ENCODE data around the gene SLC4A3.

SLC4A3 gene, protein sequence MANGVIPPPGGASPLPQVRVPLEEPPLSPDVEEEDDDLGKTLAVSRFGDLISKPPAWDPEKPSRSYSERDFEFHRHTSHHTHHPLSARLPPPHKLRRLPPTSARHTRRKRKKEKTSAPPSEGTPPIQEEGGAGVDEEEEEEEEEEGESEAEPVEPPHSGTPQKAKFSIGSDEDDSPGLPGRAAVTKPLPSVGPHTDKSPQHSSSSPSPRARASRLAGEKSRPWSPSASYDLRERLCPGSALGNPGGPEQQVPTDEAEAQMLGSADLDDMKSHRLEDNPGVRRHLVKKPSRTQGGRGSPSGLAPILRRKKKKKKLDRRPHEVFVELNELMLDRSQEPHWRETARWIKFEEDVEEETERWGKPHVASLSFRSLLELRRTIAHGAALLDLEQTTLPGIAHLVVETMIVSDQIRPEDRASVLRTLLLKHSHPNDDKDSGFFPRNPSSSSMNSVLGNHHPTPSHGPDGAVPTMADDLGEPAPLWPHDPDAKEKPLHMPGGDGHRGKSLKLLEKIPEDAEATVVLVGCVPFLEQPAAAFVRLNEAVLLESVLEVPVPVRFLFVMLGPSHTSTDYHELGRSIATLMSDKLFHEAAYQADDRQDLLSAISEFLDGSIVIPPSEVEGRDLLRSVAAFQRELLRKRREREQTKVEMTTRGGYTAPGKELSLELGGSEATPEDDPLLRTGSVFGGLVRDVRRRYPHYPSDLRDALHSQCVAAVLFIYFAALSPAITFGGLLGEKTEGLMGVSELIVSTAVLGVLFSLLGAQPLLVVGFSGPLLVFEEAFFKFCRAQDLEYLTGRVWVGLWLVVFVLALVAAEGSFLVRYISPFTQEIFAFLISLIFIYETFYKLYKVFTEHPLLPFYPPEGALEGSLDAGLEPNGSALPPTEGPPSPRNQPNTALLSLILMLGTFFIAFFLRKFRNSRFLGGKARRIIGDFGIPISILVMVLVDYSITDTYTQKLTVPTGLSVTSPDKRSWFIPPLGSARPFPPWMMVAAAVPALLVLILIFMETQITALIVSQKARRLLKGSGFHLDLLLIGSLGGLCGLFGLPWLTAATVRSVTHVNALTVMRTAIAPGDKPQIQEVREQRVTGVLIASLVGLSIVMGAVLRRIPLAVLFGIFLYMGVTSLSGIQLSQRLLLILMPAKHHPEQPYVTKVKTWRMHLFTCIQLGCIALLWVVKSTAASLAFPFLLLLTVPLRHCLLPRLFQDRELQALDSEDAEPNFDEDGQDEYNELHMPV

GRCh38 chr2:219627103-219628100 is at the start of gene SLC4A3:
SLC4A3 (plus strand) TSS chr2:219627630; CDS start chr2:219627993, 363 bp downstream.
- H3K9me3 ChIP-seq (ENCODE audit: control insufficient read depth in 1 of 2, low read length in 2 of 2): no peaks in the 10 kb centered on the region

DNA sequence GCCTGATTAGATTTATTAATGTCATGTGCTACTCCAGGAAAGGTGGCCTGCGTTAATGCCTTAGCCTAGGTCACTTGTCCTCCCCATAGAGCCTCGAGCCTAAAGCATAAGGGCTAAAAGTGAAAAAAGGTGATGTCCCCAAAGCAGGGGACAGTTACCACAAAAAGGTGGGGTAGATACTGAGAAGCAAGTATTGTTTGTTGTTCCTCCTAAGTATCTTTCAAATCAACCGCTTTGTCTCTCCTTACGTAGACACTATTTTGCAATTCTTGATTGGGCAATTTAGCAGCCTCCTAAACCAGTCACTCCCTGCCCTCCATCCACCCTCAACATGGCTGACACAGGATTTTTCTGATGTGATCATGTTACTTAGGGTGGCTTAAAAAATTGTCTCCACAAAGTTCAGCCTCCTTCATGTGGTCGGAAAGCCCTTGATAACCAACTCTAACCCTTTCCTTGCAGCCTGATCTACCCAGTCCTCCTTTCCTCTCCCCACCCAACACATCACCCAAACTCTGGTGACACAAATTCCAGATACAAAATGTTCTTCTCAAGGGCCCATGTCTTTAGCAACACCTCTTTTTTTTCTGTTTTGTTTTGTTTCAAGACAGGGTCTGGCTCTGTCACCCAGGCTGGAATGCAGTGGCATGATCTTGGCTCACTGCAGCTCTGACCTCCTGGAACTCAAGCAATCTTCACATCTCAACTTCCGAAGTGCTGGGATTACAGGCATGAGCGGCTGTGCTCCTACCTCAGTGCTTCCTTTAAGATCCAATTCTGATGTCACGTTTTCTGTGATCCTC is 48.4 kb upstream of the SLC4A3 start:
- H3K9me3 ChIP-seq (ENCODE audit: control insufficient read depth in 1 of 2, low read length in 2 of 2): no peaks in the 10 kb centered on the region
- H3K36me3 ChIP-seq (ENCODE audit: control insufficient read depth in 1 of 2, insufficient read depth in 2 of 2, low read length in 2 of 2): no peaks in the 10 kb centered on the region
- no peaks in the 10 kb centered on the region for H3K4me1 ChIP-seq (ENCODE audit: control insufficient read depth in 1 of 2, insufficient read depth in 2 of 2, low read length in 2 of 2)
- no peak overlapping the region for H3K27ac ChIP-seq (ENCODE audit: low read depth, low read length)
- H3K9ac ChIP-seq (ENCODE audit: low read depth in 1 of 2, low read length in 2 of 2): no peak overlapping the region
- H3K27me3 ChIP-seq (ENCODE audit: control insufficient read depth in 1 of 2, insufficient read depth in 2 of 2, low read length in 2 of 2): peaks cover 13 to 21% of the 10 kb centered on the region in 2 donors
- no peak overlapping the region for H3K4me3 ChIP-seq (ENCODE audit: low read depth in 1 of 2, low read length in 2 of 2)

More at GRCh38 chr2:219627103-219628100, at the start of gene SLC4A3:
- H3K9ac ChIP-seq (ENCODE audit: low read depth in 1 of 2, low read length in 2 of 2): no peak within 1 kb of the TSS
- no peak within 1 kb of the TSS for H3K27ac ChIP-seq (ENCODE audit: low read depth, low read length)
- no peaks in the 10 kb centered on the region for H3K36me3 ChIP-seq (ENCODE audit: control insufficient read depth in 1 of 2, insufficient read depth in 2 of 2, low read length in 2 of 2)
- no peaks in the 10 kb centered on the region for H3K4me1 ChIP-seq (ENCODE audit: control insufficient read depth in 1 of 2, insufficient read depth in 2 of 2, low read length in 2 of 2)
- H3K4me3 ChIP-seq (ENCODE audit: low read depth in 1 of 2, low read length in 2 of 2): peak within 1 kb of the TSS; percentile 15 to 16
- peaks cover 7 to 18% of the 10 kb centered on the region in 2 donors for H3K27me3 ChIP-seq (ENCODE audit: control insufficient read depth in 1 of 2, insufficient read depth in 2 of 2, low read length in 2 of 2)

DNA sequence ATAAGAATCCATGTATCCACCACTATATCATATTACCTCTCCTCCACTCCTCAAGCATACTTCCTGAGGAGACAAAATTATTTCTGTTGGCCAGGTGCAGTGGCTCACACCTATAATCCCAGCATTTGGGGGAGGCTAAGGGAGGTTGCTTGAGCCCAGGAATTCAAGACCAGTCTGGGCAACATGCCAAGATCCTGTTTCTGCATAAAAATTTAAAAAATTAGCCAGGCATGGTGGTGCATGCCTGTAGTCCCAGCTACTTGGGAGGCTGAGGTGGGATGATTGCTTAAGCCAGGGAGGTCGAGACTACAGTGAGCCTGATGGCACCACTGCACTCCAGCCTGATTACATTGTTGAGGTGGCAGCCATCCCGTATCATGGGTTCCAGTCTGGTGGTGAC is 46.1 kb upstream of the SLC4A3 start:
- H3K36me3 ChIP-seq (ENCODE audit: control insufficient read depth in 1 of 2, insufficient read depth in 2 of 2, low read length in 2 of 2): no peaks in the 10 kb centered on the region

DNA sequence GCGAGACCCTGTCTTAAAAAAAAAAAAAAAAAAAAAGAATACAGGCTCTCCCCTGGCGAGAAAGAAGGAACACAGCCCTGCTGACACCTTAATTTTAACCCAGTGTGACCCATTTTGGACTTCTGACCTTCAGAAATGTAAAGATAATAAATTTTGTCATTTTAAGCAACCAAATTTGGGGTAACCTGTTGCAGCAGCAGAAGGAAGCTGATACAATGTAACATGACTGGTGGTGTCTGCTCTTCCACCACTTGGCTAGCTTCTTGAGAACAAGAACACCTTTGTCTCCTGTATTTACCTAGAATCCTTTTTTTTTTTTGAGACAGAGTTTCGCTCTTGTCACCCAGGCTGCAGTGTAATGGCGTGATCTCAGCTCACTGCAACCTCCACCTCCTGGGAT is 36.3 kb upstream of the SLC4A3 start:
- Histone ChIP-seq H3K9me3 (ENCODE audit: control insufficient read depth in 1 of 2, low read length in 2 of 2) (no peaks in the 10 kb centered on the region), H3K36me3 (ENCODE audit: control insufficient read depth in 1 of 2, insufficient read depth in 2 of 2, low read length in 2 of 2) (no peaks in the 10 kb centered on the region), H3K27ac (ENCODE audit: low read depth, low read length) (no peak overlapping the region), H3K27me3 (ENCODE audit: control insufficient read depth in 1 of 2, insufficient read depth in 2 of 2, low read length in 2 of 2) (no peaks in the 10 kb centered on the region), H3K9ac (ENCODE audit: low read depth in 1 of 2, low read length in 2 of 2) (no peak overlapping the region), H3K4me1 (ENCODE audit: control insufficient read depth in 1 of 2, insufficient read depth in 2 of 2, low read length in 2 of 2) (no peaks in the 10 kb centered on the region), H3K4me3 (ENCODE audit: low read depth in 1 of 2, low read length in 2 of 2) (no peak overlapping the region)

More for the DNA sequence above, 46.1 kb upstream of the SLC4A3 start:
- no peak overlapping the region for H3K27ac ChIP-seq (ENCODE audit: low read depth, low read length)
- no peaks in the 10 kb centered on the region for H3K9me3 ChIP-seq (ENCODE audit: control insufficient read depth in 1 of 2, low read length in 2 of 2)
- no peak overlapping the region for H3K9ac ChIP-seq (ENCODE audit: low read depth in 1 of 2, low read length in 2 of 2)
- H3K27me3 ChIP-seq (ENCODE audit: control insufficient read depth in 1 of 2, insufficient read depth in 2 of 2, low read length in 2 of 2): peaks cover 7 to 13% of the 10 kb centered on the region in 2 donors
- H3K4me3 ChIP-seq (ENCODE audit: low read depth in 1 of 2, low read length in 2 of 2): no peak overlapping the region
- no peaks in the 10 kb centered on the region for H3K4me1 ChIP-seq (ENCODE audit: control insufficient read depth in 1 of 2, insufficient read depth in 2 of 2, low read length in 2 of 2)

DNA sequence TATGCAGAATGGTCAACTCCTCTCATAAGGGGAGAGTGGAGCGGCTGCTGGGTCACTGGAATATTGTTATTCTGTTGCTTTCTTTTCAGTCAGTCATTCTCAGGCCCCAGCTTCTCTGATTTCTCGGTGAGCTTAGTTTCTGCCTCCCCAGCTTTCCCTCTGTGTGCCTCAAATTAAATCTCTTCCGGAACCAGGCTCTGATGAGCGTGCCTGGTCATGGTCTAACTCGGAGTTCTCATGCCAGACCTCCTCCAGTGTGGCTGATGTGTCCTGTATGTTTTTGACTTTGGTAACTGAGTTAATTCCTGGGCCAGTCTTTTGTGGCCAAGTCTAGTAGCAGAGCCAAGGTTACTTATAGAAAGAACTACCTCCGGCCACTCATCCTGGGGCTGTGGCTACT is 34.7 kb upstream of the SLC4A3 start:
- Histone ChIP-seq H3K4me1 (ENCODE audit: control insufficient read depth in 1 of 2, insufficient read depth in 2 of 2, low read length in 2 of 2) (peaks cover 0 to 4% of the 10 kb centered on the region in 2 donors), H3K27me3 (ENCODE audit: control insufficient read depth in 1 of 2, insufficient read depth in 2 of 2, low read length in 2 of 2) (no peaks in the 10 kb centered on the region), H3K36me3 (ENCODE audit: control insufficient read depth in 1 of 2, insufficient read depth in 2 of 2, low read length in 2 of 2) (no peaks in the 10 kb centered on the region), H3K27ac (ENCODE audit: low read depth, low read length) (no peak overlapping the region), H3K4me3 (ENCODE audit: low read depth in 1 of 2, low read length in 2 of 2) (no peak overlapping the region), H3K9ac (ENCODE audit: low read depth in 1 of 2, low read length in 2 of 2) (no peak overlapping the region), H3K9me3 (ENCODE audit: control insufficient read depth in 1 of 2, low read length in 2 of 2) (no peaks in the 10 kb centered on the region)

GRCh38 chr2:219593154-219593553 is 34.3 kb upstream of the SLC4A3 start:
- no peak overlapping the region for H3K27ac ChIP-seq (ENCODE audit: low read depth, low read length)
- peaks cover 0 to 6% of the 10 kb centered on the region in 2 donors for H3K4me1 ChIP-seq (ENCODE audit: control insufficient read depth in 1 of 2, insufficient read depth in 2 of 2, low read length in 2 of 2)
- H3K4me3 ChIP-seq (ENCODE audit: low read depth in 1 of 2, low read length in 2 of 2): no peak overlapping the region
- H3K9ac ChIP-seq (ENCODE audit: low read depth in 1 of 2, low read length in 2 of 2): no peak overlapping the region
- no peaks in the 10 kb centered on the region for H3K36me3 ChIP-seq (ENCODE audit: control insufficient read depth in 1 of 2, insufficient read depth in 2 of 2, low read length in 2 of 2)
- H3K9me3 ChIP-seq (ENCODE audit: control insufficient read depth in 1 of 2, low read length in 2 of 2): no peaks in the 10 kb centered on the region
- H3K27me3 ChIP-seq (ENCODE audit: control insufficient read depth in 1 of 2, insufficient read depth in 2 of 2, low read length in 2 of 2): no peaks in the 10 kb centered on the region

DNA sequence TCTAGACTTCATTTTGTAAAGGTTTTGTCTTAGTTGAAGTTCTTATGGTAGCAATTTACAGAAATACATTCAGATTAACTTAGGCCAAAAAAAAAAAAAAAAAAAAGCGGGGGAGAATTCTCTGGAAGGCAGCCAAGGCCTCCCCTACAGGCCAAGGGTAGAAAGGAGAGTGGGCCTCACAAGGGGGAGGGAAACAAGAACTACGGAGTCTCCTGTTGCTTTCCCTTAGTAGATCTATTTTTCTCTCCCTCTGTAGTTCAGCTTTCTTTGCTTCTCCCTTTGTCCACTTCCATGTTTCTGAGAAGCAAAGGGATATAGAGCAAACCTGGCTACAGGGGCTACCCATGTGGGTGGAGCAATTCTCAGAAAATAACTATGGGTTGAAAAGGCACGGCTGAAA is 32.2 kb upstream of the SLC4A3 start:
- Histone ChIP-seq H3K27me3 (ENCODE audit: control insufficient read depth in 1 of 2, insufficient read depth in 2 of 2, low read length in 2 of 2) (no peaks in the 10 kb centered on the region), H3K4me1 (ENCODE audit: control insufficient read depth in 1 of 2, insufficient read depth in 2 of 2, low read length in 2 of 2) (peaks cover 5 to 13% of the 10 kb centered on the region in 2 donors), H3K27ac (ENCODE audit: low read depth, low read length) (no peak overlapping the region), H3K36me3 (ENCODE audit: control insufficient read depth in 1 of 2, insufficient read depth in 2 of 2, low read length in 2 of 2) (no peaks in the 10 kb centered on the region), H3K4me3 (ENCODE audit: low read depth in 1 of 2, low read length in 2 of 2) (no peak overlapping the region), H3K9me3 (ENCODE audit: control insufficient read depth in 1 of 2, low read length in 2 of 2) (no peaks in the 10 kb centered on the region), H3K9ac (ENCODE audit: low read depth in 1 of 2, low read length in 2 of 2) (no peak overlapping the region)

GRCh38 chr2:219596954-219597551 is 30.4 kb upstream of the SLC4A3 start:
- H3K9me3 ChIP-seq (ENCODE audit: control insufficient read depth in 1 of 2, low read length in 2 of 2): no peaks in the 10 kb centered on the region
- no peaks in the 10 kb centered on the region for H3K27me3 ChIP-seq (ENCODE audit: control insufficient read depth in 1 of 2, insufficient read depth in 2 of 2, low read length in 2 of 2)
- H3K4me3 ChIP-seq (ENCODE audit: low read depth in 1 of 2, low read length in 2 of 2): peak overlapping the region; percentile 84 to 96
- peaks cover 4 to 11% of the 10 kb centered on the region in 2 donors for H3K36me3 ChIP-seq (ENCODE audit: control insufficient read depth in 1 of 2, insufficient read depth in 2 of 2, low read length in 2 of 2)
- H3K4me1 ChIP-seq (ENCODE audit: control insufficient read depth in 1 of 2, insufficient read depth in 2 of 2, low read length in 2 of 2): peaks cover 5 to 13% of the 10 kb centered on the region in 2 donors
- peak overlapping the region; percentile 75 to 89 for H3K9ac ChIP-seq (ENCODE audit: low read depth in 1 of 2, low read length in 2 of 2)
- H3K27ac ChIP-seq (ENCODE audit: low read depth, low read length): peak overlapping the region; percentile 67

Measured in duodenal mucosa (tissue), 2 donors.